ENCODE measurements around the gene S100PBP.

Gene S100PBP

GRCh38 chr1:32772281-32773017 lies 45.0 kb upstream of the S100PBP start:
- TF ChIP-seq CTCF (IDR thresholded peaks at IDR 0.05) = no peak
- H3K27ac ChIP-seq = no peak overlapping the region
- H3K4me3 ChIP-seq = no peak overlapping the region
- DNase-seq (ENCODE audit: low spot score) = no peak

DNA sequence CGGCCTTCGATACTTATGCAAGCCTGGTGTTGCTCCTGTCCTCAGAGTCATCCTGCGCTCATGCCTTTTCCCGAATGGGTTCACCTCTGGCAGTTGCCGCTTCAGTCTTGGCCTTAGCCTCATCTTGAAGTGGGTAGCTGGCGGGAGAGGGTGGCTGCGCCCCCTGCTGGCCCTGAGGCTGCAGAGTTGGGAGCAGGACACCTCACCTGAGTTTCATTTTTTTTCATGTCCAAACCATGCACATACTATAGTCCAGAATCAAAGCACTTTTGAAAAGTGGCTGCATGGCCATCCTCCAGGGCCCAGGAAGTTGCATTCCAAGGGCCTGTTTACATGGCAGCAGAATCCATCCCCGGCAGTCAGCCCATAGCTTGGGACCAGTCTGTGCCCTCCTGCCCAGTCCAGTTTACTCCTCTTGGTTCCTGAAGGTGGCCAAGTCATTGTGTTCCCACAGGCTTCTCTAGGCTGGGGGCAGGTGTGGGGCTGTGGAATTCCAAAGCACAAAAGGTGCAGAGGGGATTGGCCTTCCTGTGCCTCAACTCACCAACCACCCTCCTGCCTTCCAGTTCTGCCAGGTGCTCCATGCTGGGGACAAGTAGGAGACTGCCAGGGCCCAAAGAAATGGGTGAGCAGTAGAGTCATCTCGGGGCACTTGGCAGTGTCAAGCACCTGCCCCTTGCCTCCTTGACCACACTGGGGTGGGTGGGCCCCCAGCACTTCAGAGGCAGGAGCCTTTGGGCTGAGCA lies 44.3 kb upstream of the S100PBP start:
- Histone ChIP-seq H3K27ac (no peak overlapping the region), H3K4me3 (no peak overlapping the region)
- DNase-seq (ENCODE audit: low spot score) = peak; percentile 83
- peak; percentile 74 for TF ChIP-seq CTCF (IDR thresholded peaks at IDR 0.05)

GRCh38 chr1:32773764-32774463 lies 43.5 kb upstream of the S100PBP start:
- H3K27ac ChIP-seq = no peak overlapping the region

GRCh38 chr1:32774464-32774808 lies 43.0 kb upstream of the S100PBP start:
- Histone ChIP-seq H3K27ac (no peak overlapping the region), H3K4me3 (no peak overlapping the region)
- no peak for TF ChIP-seq CTCF (IDR thresholded peaks at IDR 0.05)
- no peak for DNase-seq (ENCODE audit: low spot score)

More at GRCh38 chr1:32773764-32774463, 43.5 kb upstream of the S100PBP start:
- no peak for DNase-seq (ENCODE audit: low spot score)
- no peak overlapping the region for H3K4me3 ChIP-seq
- TF ChIP-seq CTCF (IDR thresholded peaks at IDR 0.05) = no peak

DNA sequence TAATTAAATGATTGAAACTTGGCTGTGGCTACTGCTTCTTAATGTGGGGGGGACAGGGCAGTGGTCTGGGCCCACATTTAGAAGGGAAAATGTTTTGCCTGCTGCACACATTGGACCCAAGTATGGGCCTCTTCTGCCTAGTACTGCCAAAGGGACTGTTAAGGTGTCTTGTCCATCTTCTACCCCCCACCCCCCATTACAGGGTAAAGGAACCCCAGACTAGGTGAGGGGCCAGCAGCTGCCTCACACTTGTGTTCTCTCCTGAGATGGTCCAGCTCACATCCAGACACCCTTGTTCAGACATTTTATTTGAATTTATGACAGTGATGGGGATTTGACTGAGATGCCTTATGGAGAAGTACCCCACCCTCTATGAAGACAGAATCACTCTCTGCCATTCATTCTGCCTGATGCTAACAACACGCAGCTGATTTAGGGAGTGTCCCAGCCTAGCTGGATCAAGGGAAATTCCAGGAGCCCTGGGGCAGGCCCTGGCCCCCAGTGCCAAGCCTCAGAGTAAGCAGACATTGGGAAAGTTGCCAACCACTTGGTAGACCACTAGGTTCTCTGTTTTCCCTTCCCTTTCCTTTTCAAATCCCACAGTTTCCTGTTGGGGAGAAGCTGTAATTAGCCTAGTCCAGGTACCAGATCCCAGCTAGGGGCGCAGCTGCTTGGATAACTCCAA lies 42.4 kb upstream of the S100PBP start:
- Histone ChIP-seq H3K4me3 (no peak overlapping the region), H3K27ac (no peak overlapping the region)
- TF ChIP-seq CTCF (IDR thresholded peaks at IDR 0.05) = no peak
- no peak for DNase-seq (ENCODE audit: low spot score)

DNA sequence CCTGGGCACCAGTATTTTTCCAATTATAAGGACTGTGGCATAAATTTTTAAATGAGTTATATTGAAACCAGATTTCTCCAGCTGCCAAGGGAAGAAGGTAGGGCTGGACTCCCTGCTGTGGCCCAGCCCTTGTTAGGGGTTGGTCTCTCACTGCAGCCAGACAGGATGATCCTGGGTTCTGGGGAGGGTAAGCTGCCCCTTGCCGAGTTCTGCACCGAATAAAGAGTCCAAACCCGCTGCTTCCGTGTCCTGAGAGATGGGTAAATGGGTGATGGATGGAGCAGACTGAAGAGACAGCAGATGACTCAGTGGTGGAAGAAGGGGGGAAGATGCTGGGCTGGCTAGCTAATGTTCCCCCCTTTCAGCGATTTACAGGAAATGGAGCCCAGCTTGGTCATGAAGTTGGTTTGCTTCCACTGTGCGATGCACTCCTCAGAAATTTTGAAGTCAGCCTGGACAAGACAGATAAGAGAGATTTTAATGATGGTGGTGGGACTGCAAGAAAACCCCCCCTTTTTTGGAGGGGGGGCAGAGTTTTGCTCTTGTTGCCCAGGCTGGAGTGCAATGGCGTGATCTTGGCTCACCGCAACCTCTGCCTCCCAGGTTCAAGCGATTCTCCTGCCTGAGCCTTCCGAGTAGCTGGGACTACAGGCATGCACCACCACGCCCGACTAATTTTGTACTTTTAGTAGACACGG lies 41.7 kb upstream of the S100PBP start:
- no peak for DNase-seq (ENCODE audit: low spot score)

More for the DNA sequence above, 41.7 kb upstream of the S100PBP start:
- Histone ChIP-seq H3K4me3 (no peak overlapping the region), H3K27ac (no peak overlapping the region)
- no peak for TF ChIP-seq CTCF (IDR thresholded peaks at IDR 0.05)

Measured in coronary artery (tissue), 2 donors.